Measurements from ENCODE around the gene LANCL2. TPM values are rescaled to one million over a fixed set of nuclear protein-coding genes. Genes with fewer than 3 reads are reported as not detected.
"Not testable (repeated sequence)": the region's sequence is repeated elsewhere in the genome, so short reads cannot be mapped to it uniquely, and the experiment has no call there.

Gene LANCL2
- total RNA-seq, 1 donor from 2014 or later = 11.0 TPM

- no peak for DNase-seq (ENCODE audit: low spot score)
Measured at GRCh38 chr7:55469271-55469681, 104.1 kb downstream of the LANCL2 start.

GRCh38 chr7:55469721-55470120 is 104.6 kb downstream of the LANCL2 start:
- no peak for DNase-seq (ENCODE audit: low spot score)

GRCh38 chr7:55470261-55470660 is 105.1 kb downstream of the LANCL2 start:
- DNase-seq (ENCODE audit: low spot score) = no peak

DNA sequence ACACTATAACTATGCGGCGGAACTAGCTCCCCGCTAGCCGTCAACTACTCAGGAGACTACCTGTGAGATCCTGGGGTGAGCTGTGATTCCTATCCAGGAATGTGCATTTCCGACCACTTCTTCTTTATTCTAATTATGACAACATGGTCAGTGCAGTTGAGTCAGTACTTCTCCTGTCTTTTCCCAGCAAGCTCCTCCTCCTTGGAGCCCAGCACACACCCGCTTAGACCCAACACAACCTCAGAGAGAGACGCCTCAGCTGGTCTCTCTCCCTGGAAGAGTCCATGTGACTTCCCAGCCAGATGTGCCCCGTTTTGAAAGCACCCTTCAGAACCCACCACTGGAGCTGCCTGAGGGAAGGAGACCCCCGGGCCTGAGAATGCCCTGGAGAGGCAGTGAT is 106.5 kb downstream of the LANCL2 start:
- not testable (repeated sequence) for DNase-seq (ENCODE audit: low spot score)

DNA sequence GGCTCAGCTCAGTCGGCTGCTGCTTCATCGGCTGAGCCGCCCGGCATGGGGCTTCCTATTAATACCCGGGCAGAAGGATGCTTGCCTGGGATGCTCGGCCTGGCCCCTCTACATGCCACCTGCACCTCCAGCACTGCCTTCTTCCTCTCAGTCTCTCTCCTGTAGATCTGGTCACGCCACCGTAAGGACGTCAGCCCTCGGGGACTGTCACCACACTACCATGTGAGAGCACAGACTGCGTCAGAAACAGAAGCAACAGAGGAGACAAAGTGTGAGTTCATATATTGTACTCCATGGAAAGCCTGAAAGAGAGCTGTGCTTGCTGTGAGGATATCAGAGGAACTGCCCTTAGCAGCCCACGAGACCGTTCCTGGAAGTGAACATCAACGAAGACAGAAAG is 107.3 kb downstream of the LANCL2 start:
- DNase-seq (ENCODE audit: low spot score) = not testable (repeated sequence)

GRCh38 chr7:55472928-55473725 is 108.0 kb downstream of the LANCL2 start:
- peak; percentile 83 for DNase-seq (ENCODE audit: low spot score)

- peak; percentile 77 for DNase-seq (ENCODE audit: low spot score)
Measured at GRCh38 chr7:55473932-55474331, 108.8 kb downstream of the LANCL2 start.

GRCh38 chr7:55474944-55475854 is 110.1 kb downstream of the LANCL2 start:
- DNase-seq (ENCODE audit: low spot score) = peak; percentile 79

DNA sequence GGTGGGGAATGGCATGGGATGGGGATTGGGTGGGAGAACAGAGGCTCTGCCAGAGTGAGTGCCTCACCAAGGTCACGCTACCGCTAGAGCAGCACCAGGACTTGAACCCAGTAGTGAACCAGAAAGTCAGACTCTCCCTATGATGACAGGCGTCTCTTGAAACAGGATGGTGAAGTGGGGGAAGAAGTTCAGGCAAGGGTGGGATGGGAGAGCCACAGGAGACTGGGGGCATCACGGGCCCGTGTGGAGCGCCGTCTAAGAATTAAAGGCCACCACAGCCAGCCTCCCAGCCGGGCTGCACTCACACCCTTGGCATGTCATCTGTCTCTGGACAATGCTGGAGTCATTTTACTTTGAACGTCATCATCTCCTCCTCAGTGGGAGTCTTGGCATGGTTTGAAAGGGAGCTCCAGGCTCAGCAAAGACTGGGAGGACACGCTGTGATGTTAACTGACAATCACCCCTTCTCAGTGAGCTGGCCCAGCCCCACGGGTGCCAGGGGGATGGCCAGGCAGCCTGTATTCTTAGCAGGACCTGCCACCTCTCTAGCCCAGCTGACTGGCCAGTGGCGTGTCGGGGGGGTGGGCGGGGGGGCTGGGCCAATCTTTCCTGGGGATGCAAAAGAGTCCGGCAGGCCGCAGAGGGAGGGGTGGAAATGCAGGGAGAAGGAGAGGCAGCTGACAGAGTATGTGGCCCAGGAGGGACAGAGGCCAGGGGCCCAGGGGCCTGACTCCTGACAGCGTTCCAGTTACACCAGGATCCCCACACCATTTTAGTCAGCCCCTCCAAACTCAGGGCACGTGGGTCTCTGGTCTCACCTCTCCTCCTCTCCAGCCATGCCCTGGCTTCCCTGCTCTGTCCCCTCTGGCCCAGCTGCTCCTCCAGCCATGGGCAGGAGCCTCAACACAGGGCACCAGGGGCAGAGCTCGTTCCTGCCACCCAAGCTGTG is 111.0 kb downstream of the LANCL2 start:
- DNase-seq (ENCODE audit: low spot score) = peak; percentile 76

GRCh38 chr7:55476852-55477780 is 112.0 kb downstream of the LANCL2 start:
- DNase-seq (ENCODE audit: low spot score) = no peak

DNA sequence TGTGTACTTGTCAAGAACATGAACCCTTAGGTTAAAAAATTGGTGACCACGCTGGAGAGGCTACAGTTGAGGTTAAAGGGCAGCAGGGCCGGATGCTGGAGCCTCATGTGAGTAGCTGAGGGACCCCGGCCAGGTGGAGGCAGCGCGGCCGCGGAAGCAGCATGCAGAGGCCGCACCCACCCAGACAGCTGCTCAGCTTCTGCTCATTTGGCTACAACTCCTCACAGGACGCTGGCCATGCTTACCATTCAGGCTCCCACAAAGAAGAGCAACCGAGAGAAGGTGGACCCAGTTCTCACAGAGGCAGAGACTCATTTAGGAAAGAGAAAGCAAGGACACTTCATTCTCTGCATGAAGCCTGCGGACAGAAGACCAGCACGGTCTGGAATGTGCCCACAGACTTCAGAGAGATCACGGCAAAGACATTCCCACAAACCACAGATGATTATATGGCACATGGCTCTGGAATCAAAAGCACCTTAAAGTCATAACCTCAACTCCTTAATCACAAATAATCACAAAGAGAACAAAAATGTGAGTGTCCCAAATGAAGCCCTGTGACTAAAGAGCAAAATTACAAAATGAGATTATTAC is 112.7 kb downstream of the LANCL2 start:
- DNase-seq (ENCODE audit: low spot score) = no peak

- DNase-seq (ENCODE audit: low spot score) = no peak
Measured at GRCh38 chr7:55478700-55479099, 113.6 kb downstream of the LANCL2 start.

DNA sequence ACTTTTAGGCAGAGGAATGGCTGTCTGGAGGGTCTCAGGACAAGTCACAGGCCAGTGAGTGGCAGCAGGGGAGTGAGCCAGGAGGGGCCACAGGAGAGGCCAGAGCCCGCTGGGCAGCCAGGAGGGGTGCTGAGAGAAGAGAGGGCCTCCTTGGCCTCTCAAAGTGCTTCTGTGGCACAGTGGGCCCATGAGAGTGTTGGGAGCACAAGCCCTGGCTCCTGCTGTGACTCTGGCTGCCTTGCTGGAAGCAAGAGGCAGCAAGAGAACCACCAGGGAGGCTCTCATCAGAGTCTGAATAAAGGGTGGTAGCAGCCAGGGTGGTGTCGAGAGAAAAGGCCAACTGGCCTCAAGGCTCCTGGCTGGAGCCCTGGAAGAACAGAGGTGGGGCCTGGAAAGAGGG is 116.0 kb downstream of the LANCL2 start:
- no peak for DNase-seq (ENCODE audit: low spot score)

- DNase-seq (ENCODE audit: low spot score) = no peak
Measured at GRCh38 chr7:55483046-55483445, 117.9 kb downstream of the LANCL2 start.

Other genes starting within 250 kb of the LANCL2 start
- gene VOPP1, start 207.2 kb downstream of the LANCL2 start, total RNA-seq = 69.5 TPM